HG03039 (cell line): Measurements from ENCODE around the gene MFSD2A.
"Not testable (repeated sequence)": the region's sequence is repeated elsewhere in the genome, so short reads cannot be mapped to it uniquely, and the experiment has no call there.

ENCODE experiments used
- ATAC-seq: cut with Tn5 transposase; IDR thresholded peaks from one replicate; pipeline ENCODE4 v1.9.1; 2021; ENCODE audit warnings: mild to moderate bottlenecking, moderate library complexity; ENCODE audit not compliant: unreplicated experiment

The MFSD2A gene

DNA sequence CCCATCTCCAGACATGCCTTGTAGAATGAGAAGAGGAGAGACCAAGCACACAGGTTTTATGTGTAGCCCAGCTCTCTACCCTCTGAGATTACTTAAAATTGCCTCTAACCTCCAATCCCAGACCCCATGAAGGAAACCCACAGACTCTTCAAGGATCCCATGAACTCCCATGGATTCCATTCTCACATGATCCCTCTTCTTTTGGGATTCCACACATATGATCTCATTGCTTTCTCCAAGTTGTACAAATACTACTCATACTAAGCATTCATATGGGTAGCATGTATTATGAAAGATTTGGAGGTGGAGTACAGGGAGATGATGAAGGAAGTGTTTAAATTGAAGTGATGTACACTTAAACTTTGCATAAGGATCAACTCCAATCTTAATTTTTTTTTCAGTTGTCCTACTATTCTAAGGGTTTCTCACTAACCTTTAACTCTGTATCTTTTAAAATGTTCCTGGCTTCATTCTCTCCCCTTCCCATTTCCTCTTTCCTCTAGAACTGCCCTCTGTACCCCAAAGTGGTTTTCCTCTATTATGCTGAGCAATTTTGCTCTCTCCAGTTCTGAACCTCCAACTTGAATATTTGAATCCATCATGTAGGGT is 41.6 kb downstream of the MFSD2A start:
- no peak for ATAC-seq

- no peak for ATAC-seq
Measured at GRCh38 chr1:40001456-40001855, 46.5 kb downstream of the MFSD2A start.

GRCh38 chr1:40003156-40004093 is 48.5 kb downstream of the MFSD2A start:
- no peak for ATAC-seq

DNA sequence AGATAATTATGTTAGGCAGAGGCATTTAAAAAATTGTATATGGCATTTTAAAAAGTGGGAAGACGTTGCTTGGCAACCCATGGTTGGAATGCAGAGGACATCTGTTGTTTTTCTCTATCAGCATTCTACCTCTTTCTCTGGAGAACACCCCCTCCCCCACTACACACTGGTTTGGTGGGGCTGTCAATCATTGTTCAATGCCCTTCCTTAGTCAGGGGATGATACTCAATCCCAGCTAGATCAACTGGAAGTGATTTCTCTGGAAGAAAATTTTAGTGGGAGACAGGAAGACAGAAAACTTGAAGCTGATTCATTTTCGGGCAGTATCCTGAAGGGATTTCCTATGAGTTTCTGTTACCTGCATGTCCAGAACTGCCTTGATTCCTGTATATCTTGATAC is 49.9 kb downstream of the MFSD2A start:
- no peak for ATAC-seq

GRCh38 chr1:40007481-40008034 is 52.6 kb downstream of the MFSD2A start:
- ATAC-seq, result not testable (repeated sequence)

- ATAC-seq, result no peak
Measured at GRCh38 chr1:40011198-40011597, 56.3 kb downstream of the MFSD2A start.

DNA sequence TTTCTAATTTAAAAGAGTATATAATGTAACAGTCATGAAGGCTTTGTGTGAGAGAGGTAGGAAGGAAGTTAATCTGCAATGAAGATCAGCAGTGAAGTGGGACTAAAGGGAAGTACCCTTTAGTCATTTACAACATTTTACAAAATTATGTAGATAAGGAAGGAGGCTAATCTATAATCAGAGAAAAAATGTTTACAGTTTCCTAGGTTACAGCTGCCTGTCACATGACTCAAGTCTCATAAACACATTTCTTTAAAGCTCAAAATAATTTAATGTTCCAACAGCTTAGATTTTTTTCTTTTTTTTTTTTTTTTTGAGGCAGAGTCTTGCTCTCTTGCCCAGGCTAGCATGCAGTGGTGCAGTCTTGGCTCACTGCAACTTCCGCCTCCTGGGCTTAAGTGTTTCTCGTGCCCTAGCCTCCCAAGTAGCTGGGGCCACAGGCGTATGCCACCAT is 59.3 kb downstream of the MFSD2A start:
- ATAC-seq, result no peak

DNA sequence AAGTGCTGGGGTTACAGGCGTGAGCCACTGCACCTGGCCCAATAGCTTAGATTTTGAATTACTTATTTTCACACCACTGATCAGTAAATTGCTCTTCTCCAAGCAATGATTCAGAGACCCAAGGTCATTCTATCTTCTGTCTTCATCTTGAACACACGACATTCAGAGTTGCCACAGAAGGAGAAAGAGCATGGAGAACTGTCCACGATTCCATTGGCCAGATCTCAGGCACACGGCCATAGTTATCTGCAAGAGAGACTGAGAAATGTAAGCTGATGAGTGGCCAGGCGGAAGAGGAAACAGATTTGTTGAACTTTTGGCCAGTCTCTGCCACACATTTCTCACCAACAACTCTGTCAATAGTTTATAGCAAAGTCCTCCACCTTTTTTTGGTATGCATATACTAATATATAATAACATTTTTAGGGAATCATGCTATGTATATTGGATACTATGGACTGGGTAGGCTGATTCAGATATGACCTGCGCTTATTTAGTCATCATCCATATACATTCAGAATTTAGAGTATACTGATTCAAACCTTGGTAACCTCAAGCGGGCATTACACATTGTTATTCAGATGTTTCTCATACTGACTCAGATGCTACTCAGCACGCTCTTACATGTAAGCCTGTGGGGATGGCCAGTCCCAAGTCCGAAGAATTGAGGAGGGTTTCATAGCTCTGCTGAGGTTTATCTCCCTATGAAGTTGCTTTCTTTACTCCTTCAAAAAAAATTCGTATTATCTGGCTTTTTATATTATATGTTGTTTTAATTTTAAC is 60.1 kb downstream of the MFSD2A start:
- no peak for ATAC-seq

GRCh38 chr1:40017951-40018575 is 63.1 kb downstream of the MFSD2A start:
- ATAC-seq, result no peak
